Measurements from ENCODE around the gene TAF15. TPM values are rescaled to one million over a fixed set of nuclear protein-coding genes. Genes with fewer than 3 reads are reported as not detected.

The TAF15 gene
- total RNA-seq, 1 donor: 74.3 TPM

DNA sequence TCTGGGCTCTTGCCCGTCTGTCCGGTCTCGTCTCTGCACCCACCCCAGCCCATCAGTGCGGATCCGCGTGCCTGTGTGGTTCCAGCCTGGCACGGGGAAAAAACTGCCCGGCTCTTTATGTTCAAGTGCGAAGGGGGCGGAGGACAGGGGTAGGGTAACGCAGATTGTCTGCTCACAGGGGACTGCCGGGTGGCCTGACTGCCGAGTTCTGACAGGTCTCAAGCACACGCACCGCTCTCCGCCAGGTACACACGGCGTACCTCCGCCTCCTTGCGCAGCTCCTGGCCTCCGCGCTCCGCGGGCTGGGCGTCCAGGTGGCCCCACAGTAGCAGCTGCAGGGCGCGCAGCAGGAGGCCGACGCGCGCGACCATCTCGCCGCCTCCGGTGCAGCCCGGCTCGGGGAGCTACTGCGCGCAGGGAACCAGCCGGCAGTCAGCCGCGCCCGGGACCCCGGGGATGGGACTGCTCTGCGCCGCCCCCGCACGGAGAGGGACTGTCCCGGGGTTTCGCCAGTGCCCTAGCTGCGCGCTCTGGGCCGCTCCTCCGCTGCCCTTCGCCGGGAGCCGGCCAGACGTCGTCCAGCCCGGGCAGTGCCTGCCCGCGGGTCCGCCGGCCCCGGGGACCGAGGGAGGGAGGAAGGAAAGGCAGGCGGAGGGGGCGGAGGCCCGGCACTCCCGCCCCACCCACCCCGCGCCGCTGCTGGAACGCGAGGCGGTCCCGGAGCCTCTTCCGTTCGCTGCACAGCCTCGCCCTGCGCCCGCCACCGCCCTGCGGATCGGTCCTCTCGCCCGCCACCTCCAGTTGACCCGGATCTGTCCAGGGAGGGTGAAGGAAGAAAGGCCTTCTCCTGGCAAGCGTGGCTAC, 14.0 kb upstream of the TAF15 start, which contains the start of gene MMP28:
Gene MMP28, minus strand, starts transcription at position 635 of the 864 bp plus-strand sequence. Its CDS starts 264 bp downstream, at position 371.
- TF ChIP-seq, protein P1, sequence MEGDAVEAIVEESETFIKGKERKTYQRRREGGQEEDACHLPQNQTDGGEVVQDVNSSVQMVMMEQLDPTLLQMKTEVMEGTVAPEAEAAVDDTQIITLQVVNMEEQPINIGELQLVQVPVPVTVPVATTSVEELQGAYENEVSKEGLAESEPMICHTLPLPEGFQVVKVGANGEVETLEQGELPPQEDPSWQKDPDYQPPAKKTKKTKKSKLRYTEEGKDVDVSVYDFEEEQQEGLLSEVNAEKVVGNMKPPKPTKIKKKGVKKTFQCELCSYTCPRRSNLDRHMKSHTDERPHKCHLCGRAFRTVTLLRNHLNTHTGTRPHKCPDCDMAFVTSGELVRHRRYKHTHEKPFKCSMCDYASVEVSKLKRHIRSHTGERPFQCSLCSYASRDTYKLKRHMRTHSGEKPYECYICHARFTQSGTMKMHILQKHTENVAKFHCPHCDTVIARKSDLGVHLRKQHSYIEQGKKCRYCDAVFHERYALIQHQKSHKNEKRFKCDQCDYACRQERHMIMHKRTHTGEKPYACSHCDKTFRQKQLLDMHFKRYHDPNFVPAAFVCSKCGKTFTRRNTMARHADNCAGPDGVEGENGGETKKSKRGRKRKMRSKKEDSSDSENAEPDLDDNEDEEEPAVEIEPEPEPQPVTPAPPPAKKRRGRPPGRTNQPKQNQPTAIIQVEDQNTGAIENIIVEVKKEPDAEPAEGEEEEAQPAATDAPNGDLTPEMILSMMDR (IDR thresholded peaks at IDR 0.05; ENCODE audit: insufficient read depth, low read length): no peak
- H3K4me3 ChIP-seq (ENCODE audit: low read depth, low read length): peak within 1 kb of the TSS; percentile 51
- no peak for DNase-seq (ENCODE audit: low read depth)

DNA sequence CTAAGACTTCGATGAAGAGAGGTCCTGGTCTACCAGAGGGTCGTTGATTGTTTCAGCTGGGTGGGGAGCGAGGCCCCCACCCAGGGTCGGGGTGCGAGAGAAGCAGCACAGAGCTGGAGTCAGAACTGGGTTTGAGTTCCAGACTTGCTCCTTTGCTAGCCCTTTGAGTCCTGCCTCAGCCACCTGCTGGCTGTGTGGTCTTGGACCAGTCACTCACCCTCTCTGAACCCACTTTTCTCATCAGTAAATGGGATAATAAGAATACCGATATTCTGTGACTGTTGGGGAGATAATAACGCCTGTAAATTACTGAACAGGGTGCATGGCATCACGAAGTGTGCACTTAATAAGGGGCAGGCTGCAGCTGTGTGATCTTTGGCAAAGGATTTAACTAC, 13.4 kb upstream of the TAF15 start:
- no peak for DNase-seq (ENCODE audit: low read depth)
- TF ChIP-seq, protein P1 (IDR thresholded peaks at IDR 0.05; ENCODE audit: insufficient read depth, low read length): no peak
- H3K4me3 ChIP-seq (ENCODE audit: low read depth, low read length): peak overlapping the region; percentile 51

DNA sequence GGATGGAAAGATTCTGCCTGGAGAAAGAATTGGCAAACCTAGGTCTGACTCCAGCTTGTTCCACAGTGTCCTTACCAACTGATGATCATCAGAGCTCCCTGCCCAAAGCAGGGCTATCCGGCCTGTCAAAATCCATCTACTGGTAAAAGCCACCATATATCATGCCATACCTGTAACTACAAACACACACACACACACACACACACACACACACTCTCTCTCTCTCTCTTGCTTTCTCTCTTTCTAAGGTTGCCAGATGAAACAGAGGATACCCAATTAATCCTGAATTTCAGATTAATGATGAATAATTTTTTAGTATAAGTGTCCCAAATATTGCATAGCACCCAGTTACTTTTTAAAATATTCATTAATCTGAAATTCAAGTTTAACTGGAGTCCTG, 12.3 kb upstream of the TAF15 start:
- TF ChIP-seq, protein P1 (IDR thresholded peaks at IDR 0.05; ENCODE audit: insufficient read depth, low read length): no peak
- H3K4me3 ChIP-seq (ENCODE audit: low read depth, low read length): no peak overlapping the region
- no peak for DNase-seq (ENCODE audit: low read depth)

DNA sequence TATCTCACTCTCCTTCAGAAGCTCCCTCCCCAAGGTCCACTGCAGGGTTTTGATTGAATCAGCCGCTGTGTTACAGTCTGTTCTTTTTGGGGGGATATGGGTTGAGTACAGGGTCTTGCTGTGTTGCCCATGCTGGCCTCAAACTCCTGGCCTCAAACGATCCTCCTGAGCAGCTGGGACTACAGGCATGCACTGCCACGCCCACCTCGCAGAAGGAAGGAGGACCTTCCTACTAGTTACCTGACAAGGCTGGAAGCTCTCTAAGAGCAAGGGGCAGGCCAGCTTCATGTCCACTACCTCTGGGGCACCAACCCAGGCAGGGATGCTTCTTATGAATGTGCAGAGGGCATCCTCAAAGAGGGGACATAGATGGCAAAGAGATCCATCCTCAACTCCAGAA, 11.9 kb upstream of the TAF15 start:
- TF ChIP-seq, protein P1 (IDR thresholded peaks at IDR 0.05; ENCODE audit: insufficient read depth, low read length): no peak

DNA sequence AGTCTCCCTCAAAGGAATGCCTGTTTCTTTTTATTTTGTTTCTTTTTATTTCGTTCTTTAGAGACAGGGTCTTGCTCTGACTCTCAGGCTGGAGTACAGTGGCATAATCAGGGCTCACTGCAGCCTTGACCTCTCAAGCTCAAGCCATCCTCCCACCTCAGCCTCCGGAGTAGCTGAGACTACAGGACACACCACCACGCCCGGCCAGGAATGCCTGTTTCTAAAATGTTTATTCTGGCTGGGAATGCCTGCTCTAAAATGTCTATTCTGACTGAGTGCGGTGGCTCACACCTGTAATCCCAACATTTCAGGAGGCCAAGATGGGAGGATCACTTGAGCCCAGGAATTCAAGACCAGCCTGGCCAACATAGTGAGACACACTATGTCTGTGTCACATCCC, 11.4 kb upstream of the TAF15 start:
- no peak for DNase-seq (ENCODE audit: low read depth)
- no peak overlapping the region for H3K4me3 ChIP-seq (ENCODE audit: low read depth, low read length)
- TF ChIP-seq, protein P1 (IDR thresholded peaks at IDR 0.05; ENCODE audit: insufficient read depth, low read length): no peak

More for the DNA sequence above, 11.9 kb upstream of the TAF15 start:
- no peak for DNase-seq (ENCODE audit: low read depth)
- no peak overlapping the region for H3K4me3 ChIP-seq (ENCODE audit: low read depth, low read length)

DNA sequence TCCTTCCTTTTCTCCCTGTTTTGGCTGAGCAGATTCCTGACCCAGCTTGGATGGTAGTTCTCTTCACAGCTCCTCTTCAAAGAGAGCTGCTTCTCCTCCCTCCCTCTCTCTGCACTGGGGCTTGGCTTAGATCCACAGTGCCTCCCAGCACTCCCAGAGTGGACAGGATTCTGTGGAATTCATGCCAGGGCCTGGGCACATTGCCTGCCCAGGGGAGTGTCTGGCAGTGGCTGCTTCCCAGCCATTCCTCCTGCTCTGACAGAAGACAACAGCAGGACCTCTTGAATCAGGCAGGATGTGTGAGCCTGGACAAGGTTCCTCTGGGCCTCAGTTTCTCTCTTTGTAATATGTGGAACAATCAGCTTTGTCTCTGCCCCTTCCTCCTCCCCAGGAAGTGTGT, 9.3 kb upstream of the TAF15 start:
- TF ChIP-seq, protein P1 (IDR thresholded peaks at IDR 0.05; ENCODE audit: insufficient read depth, low read length): no peak

More for the DNA sequence above, 9.3 kb upstream of the TAF15 start:
- peak; percentile 71 for DNase-seq (ENCODE audit: low read depth)
- H3K4me3 ChIP-seq (ENCODE audit: low read depth, low read length): no peak overlapping the region
